HG02884 (cell line): ENCODE measurements around the gene CAVIN2.
"Not testable (repeated sequence)": the region's sequence is repeated elsewhere in the genome, so short reads cannot be mapped to it uniquely, and the experiment has no call there.

Experiments used
- ATAC-seq: cut with Tn5 transposase; IDR thresholded peaks from one replicate; pipeline ENCODE4 v1.9.1; 2021; ENCODE audit warnings: mild to moderate bottlenecking, moderate library complexity; ENCODE audit not compliant: unreplicated experiment

CAVIN2 gene

DNA sequence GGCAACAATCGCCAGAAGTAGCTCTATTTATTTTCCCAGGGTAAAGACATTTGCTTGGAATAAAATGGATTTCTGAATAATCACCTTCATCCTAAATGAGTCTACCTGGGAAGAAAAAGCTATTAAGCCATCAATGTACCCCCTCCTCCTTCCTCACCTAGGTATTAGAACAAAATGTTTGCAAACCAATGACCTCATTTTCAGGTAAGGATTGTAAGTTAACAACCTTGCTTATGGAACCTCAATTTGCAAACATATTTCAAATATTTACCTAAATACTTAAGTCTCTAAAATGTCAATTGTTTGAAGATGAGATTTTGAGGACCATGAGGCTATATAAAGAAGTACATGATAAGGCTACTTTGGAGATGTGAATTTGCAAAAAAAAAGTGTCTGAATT lies 43.9 kb downstream of the CAVIN2 start:
- no peak for ATAC-seq

DNA sequence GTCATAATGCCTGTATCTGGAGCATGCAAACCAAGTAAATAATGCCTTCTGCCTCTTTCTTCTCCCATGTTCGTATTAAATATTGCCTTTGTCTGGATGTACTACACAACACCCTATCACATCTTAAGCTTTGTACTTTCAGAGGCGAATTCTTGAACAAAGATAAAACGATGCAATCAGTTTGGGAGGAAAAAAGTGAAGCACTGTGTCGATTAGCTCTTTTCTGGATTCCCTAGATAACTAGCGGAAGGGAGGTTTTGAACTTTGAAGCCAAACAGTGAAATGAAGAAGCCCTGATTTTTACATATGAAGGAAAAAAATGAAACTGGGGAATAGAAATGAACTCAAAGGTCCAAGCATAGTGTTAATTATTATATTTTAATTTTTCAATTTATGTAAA lies 44.7 kb downstream of the CAVIN2 start:
- ATAC-seq, result no peak

- ATAC-seq, result no peak
Observed at GRCh38 chr2:191800874-191801273, 46.0 kb downstream of the CAVIN2 start.

DNA sequence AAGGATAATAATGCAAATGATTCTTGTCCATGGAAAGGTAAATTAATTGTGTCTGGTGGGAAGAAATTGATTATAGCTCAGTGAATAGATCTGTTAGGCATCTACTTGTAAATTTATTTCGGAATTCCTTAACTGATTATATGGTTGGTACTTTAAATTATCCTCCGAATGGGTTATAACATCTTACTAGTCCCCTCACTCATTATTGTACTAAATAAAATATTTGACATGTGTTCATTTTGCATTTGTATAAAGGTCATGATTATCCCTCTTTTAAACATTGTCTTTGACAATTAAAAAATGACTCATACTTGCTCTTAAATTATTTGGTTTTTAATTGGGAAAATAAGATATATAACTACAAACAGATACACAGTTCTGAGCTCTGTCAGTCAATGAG lies 47.4 kb downstream of the CAVIN2 start:
- ATAC-seq, result no peak

GRCh38 chr2:191797942-191798876 lies 48.7 kb downstream of the CAVIN2 start:
- ATAC-seq, result no peak

DNA sequence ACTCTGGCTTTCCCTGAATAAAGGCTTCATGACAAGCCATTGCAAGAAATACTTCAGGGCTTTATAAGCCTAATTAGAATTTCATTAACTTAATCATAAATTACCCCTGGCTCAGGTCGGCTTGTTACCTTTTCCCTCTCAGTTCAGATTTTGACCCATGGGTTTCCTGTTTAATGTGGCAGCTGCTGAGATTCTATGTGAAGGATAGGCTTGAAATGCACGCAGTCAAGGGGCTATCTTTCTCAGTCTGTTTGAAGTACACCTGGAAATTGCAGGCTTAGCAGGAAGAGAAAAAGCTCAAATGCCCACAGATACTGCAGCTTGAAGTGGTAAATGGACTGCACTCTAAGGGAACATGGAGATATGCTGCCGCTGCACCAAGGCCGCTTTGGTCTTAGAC lies 49.4 kb downstream of the CAVIN2 start:
- ATAC-seq, result no peak

DNA sequence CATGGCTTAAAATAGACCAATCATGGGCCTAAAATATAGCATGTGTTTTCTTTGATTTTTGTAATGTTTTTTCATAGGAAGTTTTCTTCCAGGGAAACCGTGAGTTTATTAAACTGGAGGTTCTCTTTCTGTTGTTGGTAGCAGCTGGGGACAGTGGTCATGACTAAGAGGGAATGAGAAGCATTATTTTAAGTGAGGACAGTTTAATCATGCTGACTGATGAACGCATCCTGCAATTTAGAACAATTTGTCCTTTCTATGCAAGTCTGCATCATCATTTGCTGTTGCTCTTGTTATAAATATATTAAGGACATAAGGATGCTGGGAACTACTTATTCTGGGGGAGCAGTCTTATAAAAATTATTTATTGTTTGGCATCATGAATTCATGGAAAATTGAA lies 51.2 kb downstream of the CAVIN2 start:
- no peak for ATAC-seq

GRCh38 chr2:191791953-191792560 lies 54.8 kb downstream of the CAVIN2 start:
- no peak for ATAC-seq

DNA sequence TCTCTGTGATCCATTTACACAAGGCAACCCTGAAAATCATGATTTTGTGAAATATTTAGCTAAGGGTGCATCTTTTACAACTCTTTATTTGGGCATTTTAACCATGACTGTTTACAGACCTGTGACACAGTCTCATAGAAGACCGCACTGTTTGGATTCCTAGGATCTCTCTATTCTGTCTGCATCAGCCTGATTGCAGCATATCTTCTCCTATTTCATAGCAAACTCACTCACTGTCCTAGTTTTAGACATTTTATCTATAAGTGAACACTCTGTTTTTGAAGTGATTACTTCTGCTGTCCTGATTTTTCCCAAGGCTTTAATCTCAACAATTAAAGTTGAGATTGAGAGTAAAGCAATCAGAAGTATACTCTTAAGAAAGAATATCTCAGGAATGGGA lies 56.2 kb downstream of the CAVIN2 start:
- ATAC-seq, result no peak

GRCh38 chr2:191789796-191790195 lies 57.1 kb downstream of the CAVIN2 start:
- ATAC-seq, result no peak

- ATAC-seq, result no peak
Observed at GRCh38 chr2:191786694-191787093, 60.2 kb downstream of the CAVIN2 start.

DNA sequence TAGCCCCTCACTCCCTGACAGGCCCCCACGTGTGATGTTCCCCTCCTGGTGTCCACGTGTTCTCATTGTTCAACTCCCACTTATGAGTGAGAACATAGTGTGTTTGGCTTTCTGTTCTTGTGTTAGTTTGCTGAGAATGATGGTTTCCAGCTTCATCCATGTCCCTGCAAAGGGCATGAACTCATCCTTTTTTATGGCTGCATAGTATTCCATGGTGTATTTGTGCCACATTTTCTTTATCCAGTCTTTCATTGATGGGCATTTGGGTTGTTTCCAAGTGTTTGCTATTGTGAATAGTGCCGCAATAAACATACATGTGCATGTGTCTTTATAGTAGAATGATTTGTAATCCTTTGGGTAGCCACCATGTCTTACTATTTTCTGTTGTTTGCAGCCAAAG lies 61.2 kb downstream of the CAVIN2 start:
- not testable (repeated sequence) for ATAC-seq
